ENCODE data around the gene GPC3. TPM values are rescaled to one million over a fixed set of nuclear protein-coding genes. Genes with fewer than 3 reads are reported as not detected.

Gene GPC3
- total and polyA plus RNA-seq, 2 experiments from 2014 or later = 36.8 to 60.1 TPM

DNA sequence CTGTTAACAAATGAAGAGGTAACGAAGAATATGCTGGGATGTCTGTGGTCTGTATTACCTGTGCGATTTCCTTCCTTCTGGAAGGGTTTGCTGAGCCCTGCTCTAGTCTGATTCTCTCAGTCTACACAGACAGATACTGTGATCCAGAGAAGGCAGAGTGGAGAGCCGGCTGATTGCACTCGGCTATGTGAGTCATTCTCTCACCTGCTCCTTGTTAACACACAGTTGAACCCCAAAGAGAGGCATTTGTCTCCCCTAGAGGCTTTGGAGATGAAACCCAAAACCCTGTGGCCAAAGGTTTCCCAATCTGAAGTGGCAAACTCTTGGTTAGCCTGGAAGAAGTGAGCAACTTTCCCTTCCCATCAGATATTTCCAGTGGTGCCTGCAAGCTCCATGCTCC lies 492.0 kb downstream of the GPC3 start:
- Mint-ChIP-seq H3K4me3 (no peak overlapping the region), H3K27me3 (ENCODE audit: insufficient read depth, low read depth, poor library complexity) (no peaks in the 10 kb centered on the region), H3K27ac (no peak overlapping the region), H3K36me3 (ENCODE audit: low read depth) (no peaks in the 10 kb centered on the region), H3K9me3 (no peaks in the 10 kb centered on the region), H3K4me1 (peaks cover 27% of the 10 kb centered on the region)
- ATAC-seq (no peak), DNase-seq (ENCODE audit: low spot score) (no peak)
- H3K27me3 ChIP-seq (ENCODE audit: insufficient read depth) = no peaks in the 10 kb centered on the region
- H3K9me2 ChIP-seq (ENCODE audit: insufficient read depth) = no peaks in the 10 kb centered on the region
- H2AFZ ChIP-seq = no peak overlapping the region
- no peaks in the 10 kb centered on the region for H3K36me3 ChIP-seq (ENCODE audit: insufficient read depth)
- no peaks in the 10 kb centered on the region for H4K20me1 ChIP-seq (replicated peaks; ENCODE audit: insufficient read depth)
- H3K4me1 ChIP-seq (ENCODE audit: insufficient read depth) = peaks cover 15% of the 10 kb centered on the region
- no peak overlapping the region for H3K27ac ChIP-seq (ENCODE audit: low read depth)
- no peak for TF ChIP-seq EZH2phosphoT487 (IDR thresholded peaks at IDR 0.05; ENCODE audit: unreplicated experiment)
- no peak for TF ChIP-seq STAT1 (IDR thresholded peaks at IDR 0.05; ENCODE audit: unreplicated experiment)
- TF ChIP-seq POLR2AphosphoS5 (IDR thresholded peaks at IDR 0.05; ENCODE audit: low read depth) = no peak
- TF ChIP-seq, protein P1, sequence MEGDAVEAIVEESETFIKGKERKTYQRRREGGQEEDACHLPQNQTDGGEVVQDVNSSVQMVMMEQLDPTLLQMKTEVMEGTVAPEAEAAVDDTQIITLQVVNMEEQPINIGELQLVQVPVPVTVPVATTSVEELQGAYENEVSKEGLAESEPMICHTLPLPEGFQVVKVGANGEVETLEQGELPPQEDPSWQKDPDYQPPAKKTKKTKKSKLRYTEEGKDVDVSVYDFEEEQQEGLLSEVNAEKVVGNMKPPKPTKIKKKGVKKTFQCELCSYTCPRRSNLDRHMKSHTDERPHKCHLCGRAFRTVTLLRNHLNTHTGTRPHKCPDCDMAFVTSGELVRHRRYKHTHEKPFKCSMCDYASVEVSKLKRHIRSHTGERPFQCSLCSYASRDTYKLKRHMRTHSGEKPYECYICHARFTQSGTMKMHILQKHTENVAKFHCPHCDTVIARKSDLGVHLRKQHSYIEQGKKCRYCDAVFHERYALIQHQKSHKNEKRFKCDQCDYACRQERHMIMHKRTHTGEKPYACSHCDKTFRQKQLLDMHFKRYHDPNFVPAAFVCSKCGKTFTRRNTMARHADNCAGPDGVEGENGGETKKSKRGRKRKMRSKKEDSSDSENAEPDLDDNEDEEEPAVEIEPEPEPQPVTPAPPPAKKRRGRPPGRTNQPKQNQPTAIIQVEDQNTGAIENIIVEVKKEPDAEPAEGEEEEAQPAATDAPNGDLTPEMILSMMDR (conservative IDR thresholded peaks at IDR 0.05; ENCODE audit: low read depth in 2 of 2) = no peak
- TF ChIP-seq, protein P2, sequence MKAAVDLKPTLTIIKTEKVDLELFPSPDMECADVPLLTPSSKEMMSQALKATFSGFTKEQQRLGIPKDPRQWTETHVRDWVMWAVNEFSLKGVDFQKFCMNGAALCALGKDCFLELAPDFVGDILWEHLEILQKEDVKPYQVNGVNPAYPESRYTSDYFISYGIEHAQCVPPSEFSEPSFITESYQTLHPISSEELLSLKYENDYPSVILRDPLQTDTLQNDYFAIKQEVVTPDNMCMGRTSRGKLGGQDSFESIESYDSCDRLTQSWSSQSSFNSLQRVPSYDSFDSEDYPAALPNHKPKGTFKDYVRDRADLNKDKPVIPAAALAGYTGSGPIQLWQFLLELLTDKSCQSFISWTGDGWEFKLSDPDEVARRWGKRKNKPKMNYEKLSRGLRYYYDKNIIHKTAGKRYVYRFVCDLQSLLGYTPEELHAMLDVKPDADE (IDR thresholded peaks at IDR 0.05) = no peak
- TF ChIP-seq ZNF114 (CRISPR knock-in tag; IDR thresholded peaks at IDR 0.05) = no peak
- TF ChIP-seq EZH2 (IDR thresholded peaks at IDR 0.05; ENCODE audit: low read depth, unreplicated experiment) = no peak
- TF ChIP-seq ZNF331 (CRISPR knock-in tag; IDR thresholded peaks at IDR 0.05; ENCODE audit: low read depth) = no peak
- TF ChIP-seq NANOG (IDR thresholded peaks at IDR 0.05; ENCODE audit: borderline replicate concordance) = no peak
- no peak overlapping the region for H3K4me2 ChIP-seq
- H3K79me2 ChIP-seq (replicated peaks; ENCODE audit: insufficient read depth) = no peaks in the 10 kb centered on the region
- no peak overlapping the region for H3K4me3 ChIP-seq
- no peaks in the 10 kb centered on the region for H3F3A ChIP-seq (replicated peaks; ENCODE audit: low read depth)

DNA sequence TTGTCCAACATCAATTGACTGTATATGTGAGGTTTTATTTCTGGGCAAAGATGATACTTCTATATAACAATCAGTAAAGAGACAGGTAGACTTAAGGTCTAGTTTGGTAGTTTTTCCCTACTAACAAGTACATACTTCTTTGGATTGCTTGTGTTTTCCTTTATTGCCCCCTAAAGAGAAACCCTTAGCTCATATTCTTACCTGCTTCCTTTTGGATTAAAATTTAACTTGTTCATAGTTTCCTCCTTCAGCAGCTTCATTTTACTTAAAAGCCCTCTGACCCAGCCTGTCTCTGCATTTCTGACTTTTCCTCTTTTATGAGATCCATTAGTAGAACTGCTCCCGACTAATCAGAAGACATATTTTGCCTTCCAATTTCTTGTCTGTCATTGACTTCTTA lies 494.4 kb downstream of the GPC3 start:
- Histone ChIP-seq H3K9me2 (ENCODE audit: insufficient read depth) (no peaks in the 10 kb centered on the region), H4K20me1 (replicated peaks; ENCODE audit: insufficient read depth) (no peaks in the 10 kb centered on the region), H3K4me3 (no peak overlapping the region), H2AFZ (no peak overlapping the region), H3F3A (replicated peaks; ENCODE audit: low read depth) (no peaks in the 10 kb centered on the region), H3K27ac (ENCODE audit: low read depth) (no peak overlapping the region), H3K4me1 (ENCODE audit: insufficient read depth) (peaks cover 13% of the 10 kb centered on the region), H3K4me2 (no peak overlapping the region), H3K36me3 (ENCODE audit: insufficient read depth) (no peaks in the 10 kb centered on the region), H3K27me3 (ENCODE audit: insufficient read depth) (no peaks in the 10 kb centered on the region), H3K79me2 (replicated peaks; ENCODE audit: insufficient read depth) (no peaks in the 10 kb centered on the region)
- Mint-ChIP-seq H3K36me3 (ENCODE audit: low read depth) (no peaks in the 10 kb centered on the region), H3K9me3 (no peaks in the 10 kb centered on the region), H3K4me3 (no peak overlapping the region), H3K4me1 (peaks cover 19% of the 10 kb centered on the region), H3K27ac (no peak overlapping the region), H3K27me3 (ENCODE audit: insufficient read depth, low read depth, poor library complexity) (peaks cover 4% of the 10 kb centered on the region)
- ATAC-seq (no peak), DNase-seq (ENCODE audit: low spot score) (no peak)
- no peak for TF ChIP-seq EZH2 (IDR thresholded peaks at IDR 0.05; ENCODE audit: low read depth, unreplicated experiment)
- TF ChIP-seq, protein P3, sequence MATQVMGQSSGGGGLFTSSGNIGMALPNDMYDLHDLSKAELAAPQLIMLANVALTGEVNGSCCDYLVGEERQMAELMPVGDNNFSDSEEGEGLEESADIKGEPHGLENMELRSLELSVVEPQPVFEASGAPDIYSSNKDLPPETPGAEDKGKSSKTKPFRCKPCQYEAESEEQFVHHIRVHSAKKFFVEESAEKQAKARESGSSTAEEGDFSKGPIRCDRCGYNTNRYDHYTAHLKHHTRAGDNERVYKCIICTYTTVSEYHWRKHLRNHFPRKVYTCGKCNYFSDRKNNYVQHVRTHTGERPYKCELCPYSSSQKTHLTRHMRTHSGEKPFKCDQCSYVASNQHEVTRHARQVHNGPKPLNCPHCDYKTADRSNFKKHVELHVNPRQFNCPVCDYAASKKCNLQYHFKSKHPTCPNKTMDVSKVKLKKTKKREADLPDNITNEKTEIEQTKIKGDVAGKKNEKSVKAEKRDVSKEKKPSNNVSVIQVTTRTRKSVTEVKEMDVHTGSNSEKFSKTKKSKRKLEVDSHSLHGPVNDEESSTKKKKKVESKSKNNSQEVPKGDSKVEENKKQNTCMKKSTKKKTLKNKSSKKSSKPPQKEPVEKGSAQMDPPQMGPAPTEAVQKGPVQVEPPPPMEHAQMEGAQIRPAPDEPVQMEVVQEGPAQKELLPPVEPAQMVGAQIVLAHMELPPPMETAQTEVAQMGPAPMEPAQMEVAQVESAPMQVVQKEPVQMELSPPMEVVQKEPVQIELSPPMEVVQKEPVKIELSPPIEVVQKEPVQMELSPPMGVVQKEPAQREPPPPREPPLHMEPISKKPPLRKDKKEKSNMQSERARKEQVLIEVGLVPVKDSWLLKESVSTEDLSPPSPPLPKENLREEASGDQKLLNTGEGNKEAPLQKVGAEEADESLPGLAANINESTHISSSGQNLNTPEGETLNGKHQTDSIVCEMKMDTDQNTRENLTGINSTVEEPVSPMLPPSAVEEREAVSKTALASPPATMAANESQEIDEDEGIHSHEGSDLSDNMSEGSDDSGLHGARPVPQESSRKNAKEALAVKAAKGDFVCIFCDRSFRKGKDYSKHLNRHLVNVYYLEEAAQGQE (IDR thresholded peaks at IDR 0.05; ENCODE audit: unreplicated experiment) = no peak
- no peak for TF ChIP-seq STAT1 (IDR thresholded peaks at IDR 0.05; ENCODE audit: unreplicated experiment)
- no peak for TF ChIP-seq NANOG (IDR thresholded peaks at IDR 0.05; ENCODE audit: borderline replicate concordance)
- TF ChIP-seq ZNF331 (CRISPR knock-in tag; IDR thresholded peaks at IDR 0.05; ENCODE audit: low read depth) = no peak
- TF ChIP-seq POLR2AphosphoS5 (IDR thresholded peaks at IDR 0.05; ENCODE audit: low read depth) = no peak
- no peak for TF ChIP-seq EZH2phosphoT487 (IDR thresholded peaks at IDR 0.05; ENCODE audit: unreplicated experiment)

Data from GM23338 (cell line).